CD1c-positive myeloid dendritic cell (primary cell): Measurements from ENCODE around the gene SMARCC2.

Experiments used
- DNase-seq: peaks from one replicate; pipeline ENCODE4 v3.0.0-alpha.2; 2016; ENCODE audit errors: extremely low spot score

SMARCC2 gene

GRCh38 chr12:56189099-56189917 lies at the start of gene SMARCC2:
SMARCC2 (minus strand) TSS chr12:56189483; CDS start chr12:56189461, 22 bp downstream.
- peak; percentile 94 for DNase-seq

- no peak for DNase-seq
These were observed 48.3 kb upstream of the SMARCC2 start for GRCh38 chr12:56237552-56237951.

GRCh38 chr12:56236985-56237384 lies 47.7 kb upstream of the SMARCC2 start:
- no peak for DNase-seq

DNA sequence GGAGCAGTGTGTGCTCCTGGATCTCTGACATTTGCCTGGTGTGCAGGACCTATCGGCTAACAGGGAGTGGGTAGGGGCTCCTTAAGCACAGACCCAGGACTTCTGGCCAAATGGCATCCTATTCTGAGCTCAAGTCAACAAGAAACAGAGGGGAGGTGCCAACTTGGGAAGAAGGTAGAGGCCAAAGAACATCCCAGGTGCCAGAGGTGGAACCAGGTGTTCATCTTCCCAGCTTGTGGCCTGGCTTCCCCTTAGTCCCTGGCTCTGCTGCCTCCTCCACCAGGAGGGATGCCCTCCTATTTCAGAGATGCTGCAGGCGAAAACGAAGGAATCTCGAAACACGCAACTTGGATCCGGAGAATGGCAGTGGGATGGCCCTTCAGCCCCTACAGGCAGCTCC lies 46.8 kb upstream of the SMARCC2 start:
- no peak for DNase-seq

GRCh38 chr12:56234746-56235436 lies 45.6 kb upstream of the SMARCC2 start:
- DNase-seq, result no peak

DNA sequence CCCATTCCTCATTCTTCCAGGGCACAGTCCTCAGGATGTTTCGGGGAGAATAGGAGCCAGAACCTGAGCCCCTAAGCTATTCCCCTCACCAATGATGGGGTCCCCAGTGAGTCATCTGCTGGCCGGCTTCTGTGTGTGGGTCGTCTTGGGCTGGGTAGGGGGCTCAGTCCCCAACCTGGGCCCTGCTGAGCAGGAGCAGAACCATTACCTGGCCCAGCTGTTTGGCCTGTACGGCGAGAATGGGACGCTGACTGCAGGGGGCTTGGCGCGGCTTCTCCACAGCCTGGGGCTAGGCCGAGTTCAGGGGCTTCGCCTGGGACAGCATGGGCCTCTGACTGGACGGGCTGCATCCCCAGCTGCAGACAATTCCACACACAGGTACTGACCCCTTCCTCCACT lies 41.9 kb upstream of the SMARCC2 start:
- no peak for DNase-seq

GRCh38 chr12:56230432-56231183 lies 41.3 kb upstream of the SMARCC2 start:
- DNase-seq, result no peak

GRCh38 chr12:56229916-56230431 lies 40.7 kb upstream of the SMARCC2 start, which contains the start of gene SLC39A5:
SLC39A5 (plus strand) TSS chr12:56230051; CDS start chr12:56231275, 1,224 bp downstream.
- DNase-seq, result no peak

- DNase-seq, result no peak
These were observed 39.8 kb upstream of the SMARCC2 start for GRCh38 chr12:56229082-56229481.

DNA sequence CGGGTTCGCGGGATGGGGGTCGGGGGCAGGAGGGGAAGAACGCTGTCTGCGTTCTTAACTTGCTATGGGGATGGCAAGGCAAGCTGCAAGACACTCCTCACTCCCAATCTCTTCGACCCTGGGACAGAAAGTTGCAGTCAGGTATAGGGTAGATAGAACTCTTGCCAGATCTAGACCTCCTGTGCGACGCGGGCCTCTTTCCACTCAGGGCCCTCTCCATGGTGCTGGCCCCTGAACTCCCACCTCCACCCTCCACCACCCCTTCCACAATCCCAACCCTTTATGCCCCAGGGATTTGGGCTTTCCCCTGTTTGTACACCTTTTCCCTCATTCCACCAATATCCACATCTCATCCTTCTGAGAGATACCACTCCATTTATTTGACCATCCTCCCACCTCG lies 35.7 kb upstream of the SMARCC2 start:
- no peak for DNase-seq

GRCh38 chr12:56224102-56224701 lies 34.9 kb upstream of the SMARCC2 start, which contains the start of gene NABP2:
NABP2 (plus strand) TSS chr12:56224342; CDS start chr12:56224857, 515 bp downstream.
- peak; percentile 98 for DNase-seq

DNA sequence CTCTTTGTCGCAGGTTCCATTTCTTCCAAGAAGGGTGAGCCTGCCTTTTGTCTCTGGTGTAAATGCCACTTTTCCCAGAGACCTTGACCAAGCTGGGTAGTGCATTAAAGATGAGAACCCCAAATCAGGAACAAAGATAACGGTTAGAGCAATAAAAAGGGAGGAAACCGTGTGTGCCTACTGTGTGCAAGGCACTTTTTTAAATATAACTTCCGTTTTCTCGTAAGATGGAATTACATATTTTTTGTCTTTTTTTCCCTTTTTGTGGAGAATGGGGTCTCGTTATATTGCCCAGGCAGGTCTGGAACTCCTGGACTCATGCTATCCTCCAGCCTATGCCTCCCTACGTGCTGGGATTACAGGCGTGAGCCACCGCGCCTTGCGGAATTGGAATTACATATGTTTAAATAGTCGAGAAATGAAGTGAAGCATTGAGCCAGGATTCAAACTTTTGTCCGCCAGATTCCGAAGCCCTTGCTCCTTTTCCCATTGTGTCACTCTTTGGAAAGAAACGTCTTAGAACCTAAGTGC lies 34.4 kb upstream of the SMARCC2 start:
- DNase-seq, result peak; percentile 28

GRCh38 chr12:56222531-56222895 lies 33.2 kb upstream of the SMARCC2 start:
- DNase-seq, result peak; percentile 60

DNA sequence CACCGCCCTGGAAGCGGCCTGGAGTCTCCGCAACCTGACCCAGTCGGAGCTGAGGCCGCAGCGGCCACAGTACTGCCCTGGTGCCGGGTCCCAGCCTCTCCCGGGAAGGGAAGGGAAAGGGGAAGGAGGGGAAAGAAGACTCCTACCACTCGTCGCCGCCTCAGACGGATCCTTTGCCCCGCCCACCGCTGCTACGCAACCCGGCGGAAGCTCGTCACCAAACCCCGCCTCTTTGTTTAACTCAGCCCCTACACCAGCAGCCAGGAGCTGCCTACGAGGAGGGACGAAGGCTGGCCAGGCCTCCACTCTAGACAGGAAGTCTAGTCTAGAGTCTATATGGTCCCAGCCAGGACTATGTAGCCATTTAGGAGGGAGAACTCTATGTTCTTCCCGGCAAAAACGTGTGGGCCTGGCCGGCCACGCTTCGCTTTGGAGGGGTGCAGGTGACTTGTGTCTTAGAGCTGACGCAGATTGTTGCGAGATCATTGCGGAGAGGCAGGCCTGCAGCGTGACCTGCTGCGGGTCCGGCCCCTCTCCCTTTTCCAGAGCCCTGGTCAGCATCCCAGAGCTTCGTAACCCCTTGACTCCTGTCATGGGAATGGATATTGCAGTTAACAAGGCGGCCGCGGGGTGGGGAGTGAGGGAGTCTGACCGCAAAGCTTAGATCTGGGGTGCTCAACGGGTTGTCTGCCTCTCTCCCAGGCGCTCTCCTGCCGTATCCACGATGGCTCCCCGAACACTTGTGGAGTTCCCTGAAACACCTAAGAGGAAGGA lies 32.7 kb upstream of the SMARCC2 start, which contains the start of gene RNF41:
Gene RNF41 (minus strand): TSS at position 166 of the 774 bp plus-strand sequence. CDS start 7,875 bp downstream, outside the sequence.
- DNase-seq, result peak; percentile 97

GRCh38 chr12:56221232-56221756 lies 32.0 kb upstream of the SMARCC2 start:
- no peak for DNase-seq

DNA sequence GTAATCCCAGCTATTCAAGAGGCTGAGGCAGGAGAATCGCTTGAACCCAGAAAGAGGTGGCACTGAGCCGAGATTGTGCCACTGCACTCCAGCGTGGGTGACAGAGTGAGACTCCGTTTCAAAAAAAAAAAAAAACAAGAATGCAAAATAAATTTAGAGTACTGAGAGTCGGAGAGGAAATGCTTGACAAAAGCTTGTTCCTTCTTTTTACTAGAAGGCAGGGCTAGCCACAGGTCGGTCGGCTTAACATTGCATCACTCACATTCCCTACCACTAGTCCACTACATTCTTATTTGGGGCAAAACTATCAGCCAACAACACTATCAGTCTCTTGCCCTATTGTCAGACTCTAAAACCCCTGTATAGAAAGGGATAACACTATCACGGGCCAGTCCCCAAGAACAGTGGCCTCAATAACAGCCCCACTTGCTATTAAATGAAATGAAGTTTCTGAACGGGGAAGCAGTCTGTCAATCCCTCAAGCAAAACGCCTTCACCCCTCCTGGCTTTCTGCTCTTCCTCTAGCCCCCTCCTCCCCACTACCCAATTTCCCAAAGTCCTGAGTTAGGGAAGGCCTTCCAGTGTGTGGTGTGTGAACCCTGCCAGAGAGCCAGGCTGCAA lies 31.4 kb upstream of the SMARCC2 start:
- DNase-seq, result peak; percentile 82

- no peak for DNase-seq
These were observed 30.6 kb upstream of the SMARCC2 start for GRCh38 chr12:56219840-56220239.

DNA sequence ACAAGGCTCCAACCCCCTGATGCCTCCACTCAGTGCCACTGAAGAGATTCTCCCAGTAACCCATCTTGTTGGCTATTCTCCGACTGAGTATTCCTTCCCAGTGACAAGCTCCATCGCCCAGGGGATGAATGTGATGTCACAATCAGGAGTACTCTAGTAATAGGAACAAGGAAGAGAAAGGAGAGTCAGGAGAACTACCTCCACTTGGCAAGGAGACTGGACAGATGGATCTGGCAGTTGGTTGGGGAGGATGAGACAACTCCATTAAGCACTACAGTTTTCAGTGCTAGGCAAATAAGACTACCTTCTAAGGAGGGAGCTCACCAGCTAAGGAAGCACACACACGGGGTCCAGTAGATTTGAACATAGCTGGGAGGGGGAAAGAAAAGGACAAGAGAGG lies 27.2 kb upstream of the SMARCC2 start:
- DNase-seq, result no peak

GRCh38 chr12:56213878-56214277 lies 24.6 kb upstream of the SMARCC2 start:
- no peak for DNase-seq

DNA sequence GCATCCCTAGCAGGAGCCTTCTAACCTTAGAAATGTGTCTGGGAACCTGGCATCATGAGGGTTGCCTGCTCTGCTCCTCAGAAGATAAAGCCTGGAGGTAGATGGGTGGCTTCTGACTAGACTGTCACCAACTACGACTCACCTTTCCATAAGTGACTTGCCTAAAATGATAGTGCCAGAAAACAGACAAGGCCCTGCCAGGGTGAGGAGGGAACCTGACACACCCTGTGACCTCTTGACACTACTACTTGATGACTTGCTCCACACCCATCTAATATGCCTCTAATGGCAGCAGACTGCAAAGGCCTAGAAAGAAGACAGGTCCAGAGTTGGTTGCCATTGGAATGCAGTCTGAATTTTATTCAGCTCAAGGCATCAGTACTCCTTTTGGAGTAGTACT lies 23.1 kb upstream of the SMARCC2 start:
- no peak for DNase-seq
